Aorta (tissue), 5 donors: ENCODE data around the gene OR2V2. TPM values are rescaled to one million over a fixed set of nuclear protein-coding genes. Genes with fewer than 3 reads are reported as not detected.

ENCODE experiments used
- ATAC-seq: fragments of 200-7000 bp; cut with Tn5 transposase; one replicate; pipeline ENCODE4 v1.9.1; 2022; ENCODE audit warnings: moderate library complexity; ENCODE audit not compliant: low FRiP score
- DNase-seq, 2 donors: peaks; one replicate each; pipeline ENCODE4 v3.0.0-alpha.2; 2020
- H3K27ac ChIP-seq, 2 donors: one replicate each; pipeline ENCODE4 v1.5.1; 2013; ENCODE audit warnings: low read length in 2 of 2, mild to moderate bottlenecking in 2 of 2, moderate library complexity in 2 of 2, control low read depth in 1 of 2, inconsistent platforms in 1 of 2, low read depth in 1 of 2
- H3K27me3 ChIP-seq, 2 donors: one replicate each; pipeline ENCODE4 v1.6.1; 2013; ENCODE audit warnings: control low read depth in 1 of 2, low read length in 1 of 2, mild to moderate bottlenecking in 1 of 2, moderate library complexity in 1 of 2; ENCODE audit not compliant: insufficient read depth in 2 of 2, control insufficient read depth in 1 of 2
- H3K36me3 ChIP-seq, 2 donors: one replicate each; pipeline ENCODE4 v1.6.1; 2013; ENCODE audit warnings: control low read depth in 1 of 2, low read length in 1 of 2, mild to moderate bottlenecking in 1 of 2; ENCODE audit not compliant: insufficient read depth in 2 of 2, control insufficient read depth in 1 of 2
- H3K4me1 ChIP-seq, 2 donors: one replicate each; pipeline ENCODE4 v1.6.1; 2013; ENCODE audit warnings: low read length in 2 of 2, control low read depth in 1 of 2, mild to moderate bottlenecking in 1 of 2, moderate library complexity in 1 of 2; ENCODE audit not compliant: insufficient read depth in 2 of 2, control insufficient read depth in 1 of 2
- H3K4me3 ChIP-seq, 2 donors: one replicate each; pipeline ENCODE4 v1.5.1; 2013; ENCODE audit warnings: low read length in 2 of 2, control low read depth in 1 of 2, mild to moderate bottlenecking in 1 of 2
- H3K9me3 ChIP-seq: one replicate; pipeline ENCODE4 v1.6.1; 2013; ENCODE audit warnings: mild to moderate bottlenecking, low read length; ENCODE audit not compliant: control insufficient read depth
- WGBS, 2 donors: extraction: QIAGEN DNeasy Blood & Tissue Kit; methylation state at CpG; one replicate each; pipeline ENCODE4 v1.1.7; 2013; 5-methylcytosine and 5-hydroxymethylcytosine counted together
- intact Hi-C, 2 donors: fragments of 100-400 bp; cut with DNase I; formaldehyde crosslinking; loops; one replicate each; pipeline versions ENCODE4 v1.14.2 to v1.15.0; 2022
- polyA plus RNA-seq, 2 donors: library from polyadenylated mRNA; stranded (reverse); fragments of 200-250 nt; gene quantifications; one replicate each; pipeline ENCODE4 v1.2.3, GENCODE V29; 2013
- total RNA-seq, 2 donors: library from RNA; stranded (reverse); fragmentation: NEBNext Ultra II Directional; extraction: Animal tissue kit (Norgen Biotek cat#: 25700); gene quantifications; one replicate each; pipeline ENCODE4 v1.2.1, GENCODE V29; 2021
- donor health status: healthy with polysubstance abuse.
- donor health status: Bipolar disorder and iron deficiency.
- donor health status: DM: no; HTN: no; CAD: no.
- donor health status: DM: no; HTN: no; CAD: no.
- donor health status: DM: yes; HTN: yes; CAD: no.

OR2V2 gene
- total and polyA plus RNA-seq, 4 donors = not detected

DNA sequence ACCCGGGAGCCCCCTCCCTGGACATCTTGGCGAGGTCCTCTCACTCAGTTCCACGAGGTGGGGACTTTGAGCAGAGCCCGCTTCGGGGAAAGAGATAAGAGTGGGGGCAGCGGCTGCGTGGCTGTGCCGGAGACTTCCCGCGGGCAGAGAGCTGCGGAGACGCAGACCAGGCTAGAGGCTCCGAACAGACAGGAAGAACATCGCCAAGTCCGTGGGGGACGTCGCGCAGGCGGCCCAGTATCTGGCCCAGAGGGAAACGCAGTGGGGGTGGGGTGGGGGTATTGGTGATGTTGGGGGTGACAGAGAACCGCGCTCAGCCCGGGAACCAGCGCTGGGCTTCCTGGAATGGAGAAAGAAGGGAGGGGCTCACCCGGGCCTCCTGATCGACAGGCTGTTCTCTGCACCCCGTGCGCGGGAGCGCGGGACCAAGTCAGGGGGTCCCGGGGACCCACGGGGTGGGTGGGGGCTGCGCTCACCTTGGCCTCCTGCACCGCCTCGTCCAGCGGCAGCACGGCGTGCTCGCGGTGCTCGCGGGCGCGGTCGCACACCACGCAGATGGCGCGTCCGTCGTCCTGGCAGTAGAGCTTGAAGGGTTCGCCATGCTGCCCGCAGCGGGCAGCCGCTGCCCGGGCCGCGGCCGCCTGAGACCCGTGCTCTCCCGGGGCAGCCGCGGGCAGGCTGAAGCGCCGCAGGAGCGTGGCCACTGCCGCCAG lies 56.9 kb downstream of the OR2V2 start:
- ATAC-seq = peak; percentile 29
- Histone ChIP-seq H3K4me1 (no peaks in the 10 kb centered on the region), H3K4me3 (peak overlapping the region; percentile 45 to 59), H3K27me3 (no peaks in the 10 kb centered on the region), H3K36me3 (no peaks in the 10 kb centered on the region), H3K27ac (no peak overlapping the region), H3K9me3 (no peaks in the 10 kb centered on the region)
- intact Hi-C loops = no loop called here
- peak; percentile 44 to 79 for DNase-seq
- 0 to 1% methylated on average over 38 to 67 of the region's 67 CpGs for WGBS, 2 donors

DNA sequence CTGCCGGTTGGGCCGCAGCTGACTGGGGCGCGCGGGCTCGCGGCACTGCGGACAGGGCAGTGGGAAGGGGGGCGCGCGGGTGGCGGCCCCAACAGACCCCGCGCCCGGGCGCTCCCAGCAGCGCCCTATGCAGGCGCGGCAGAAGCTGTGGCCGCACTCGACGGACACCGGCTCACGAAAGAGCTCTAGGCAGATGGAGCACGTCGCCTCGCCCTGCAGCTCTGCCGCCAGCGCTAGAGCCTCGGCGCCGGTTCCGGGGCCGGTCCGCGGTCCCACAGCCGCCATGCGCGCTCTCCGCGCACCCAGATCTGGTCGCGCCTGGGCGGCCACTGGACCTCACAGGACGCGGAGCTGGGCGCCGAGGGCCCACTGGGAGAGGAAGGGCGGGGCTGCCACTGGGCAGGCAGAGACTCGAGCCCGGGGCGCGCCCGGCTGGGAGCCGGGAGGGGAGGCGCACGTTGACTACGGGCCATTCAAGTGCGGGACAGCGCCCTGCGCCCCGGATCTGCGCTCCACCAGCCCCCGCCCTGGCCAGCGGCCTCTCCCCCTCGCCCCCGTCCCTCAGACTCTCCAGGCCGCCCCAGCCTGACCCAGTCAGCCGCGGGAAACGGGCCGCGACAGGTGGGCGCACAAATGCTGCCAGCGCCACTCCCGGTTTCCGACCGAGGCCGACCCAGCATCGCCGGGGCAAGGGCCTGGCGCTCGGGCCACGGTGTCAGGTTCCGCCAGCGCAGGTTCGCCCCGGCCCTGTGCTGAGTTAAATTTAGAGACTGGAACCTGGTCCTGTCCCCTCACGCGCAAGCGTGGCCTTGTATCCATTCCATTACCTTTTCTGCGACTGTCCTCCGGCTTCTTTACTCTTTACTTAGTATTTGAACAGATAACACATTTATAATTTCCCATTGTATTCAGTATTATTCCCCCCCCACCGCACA lies 57.7 kb downstream of the OR2V2 start, which contains the start of gene TRIM7:
Gene TRIM7 (minus strand): TSS at position 371 of the 935 bp plus-strand sequence. CDS start 86 bp downstream, at position 285.
- DNase-seq (peak; percentile 80 to 89), ATAC-seq (peak; percentile 1)
- H3K9me3 ChIP-seq = no peaks in the 10 kb centered on the region
- no peaks in the 10 kb centered on the region for H3K27me3 ChIP-seq
- intact Hi-C loops = no loop called here
- no peaks in the 10 kb centered on the region for H3K4me1 ChIP-seq
- peak within 1 kb of the TSS; percentile 45 to 59 for H3K4me3 ChIP-seq
- no peaks in the 10 kb centered on the region for H3K36me3 ChIP-seq
- WGBS, 2 donors = 1% methylated on average over 87 to 94 of the region's 94 CpGs
- peak within 1 kb of the TSS in 1 of 2 donors; percentile 49 for H3K27ac ChIP-seq

DNA sequence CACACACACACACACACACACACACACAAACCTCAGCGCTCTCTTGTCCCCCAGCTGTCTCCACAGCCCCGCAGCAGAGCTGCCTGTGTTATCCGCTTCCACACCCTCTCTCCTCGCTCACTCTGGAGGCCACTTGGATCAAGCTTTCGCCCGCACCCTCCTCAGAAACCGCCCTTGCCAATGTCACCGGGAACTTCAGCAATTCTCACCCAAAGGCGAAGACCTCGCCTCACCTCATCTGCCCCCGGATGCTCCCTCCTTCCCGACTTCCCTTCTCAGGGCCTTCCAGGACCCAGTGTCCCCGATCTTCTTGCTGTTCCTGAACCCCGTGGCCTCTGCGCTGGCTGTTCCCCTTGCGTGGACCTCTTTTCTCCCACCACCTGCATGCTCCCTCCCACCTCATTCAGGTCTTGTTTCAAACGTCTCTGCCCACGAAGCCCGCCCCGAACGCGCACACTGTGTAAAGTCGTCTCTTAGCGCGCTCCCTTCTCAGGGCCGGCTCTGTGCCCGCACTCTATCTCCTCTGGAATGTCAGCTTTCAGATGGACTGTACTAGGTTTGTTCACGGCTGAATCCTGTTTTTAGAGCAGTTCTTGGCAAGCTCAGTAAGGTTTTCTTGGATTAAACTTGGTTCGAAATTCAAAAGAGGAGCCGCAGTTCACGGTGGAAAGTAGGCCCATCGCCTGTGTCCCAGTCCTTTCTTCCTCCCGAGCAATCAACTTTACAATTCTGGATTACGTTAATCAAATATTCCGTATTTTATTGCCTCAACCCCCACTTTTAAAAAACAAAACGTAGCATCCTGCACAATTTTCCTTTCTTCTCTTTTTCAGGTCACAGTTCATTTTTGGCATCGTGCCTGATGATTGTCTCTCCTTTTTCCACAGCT lies 58.6 kb downstream of the OR2V2 start:
- Histone ChIP-seq H3K4me3 (peak overlapping the region; percentile 1 to 50), H3K27me3 (no peaks in the 10 kb centered on the region), H3K27ac (peak overlapping the region in 1 of 2 donors; percentile 56), H3K4me1 (no peaks in the 10 kb centered on the region), H3K9me3 (no peaks in the 10 kb centered on the region), H3K36me3 (no peaks in the 10 kb centered on the region)
- ATAC-seq (peak; percentile 6), DNase-seq (peak in 1 of 2 donors; percentile 77)
- intact Hi-C loops = loop anchor here (1.0 to 2.0 kb wide), 3 partner anchors 17 to 18 kb away; partner anchors contain the start of gene TRIM41 (in 1 of the 2)
- 4 to 6% methylated on average over 37 of the region's 37 CpGs for WGBS, 2 donors

DNA sequence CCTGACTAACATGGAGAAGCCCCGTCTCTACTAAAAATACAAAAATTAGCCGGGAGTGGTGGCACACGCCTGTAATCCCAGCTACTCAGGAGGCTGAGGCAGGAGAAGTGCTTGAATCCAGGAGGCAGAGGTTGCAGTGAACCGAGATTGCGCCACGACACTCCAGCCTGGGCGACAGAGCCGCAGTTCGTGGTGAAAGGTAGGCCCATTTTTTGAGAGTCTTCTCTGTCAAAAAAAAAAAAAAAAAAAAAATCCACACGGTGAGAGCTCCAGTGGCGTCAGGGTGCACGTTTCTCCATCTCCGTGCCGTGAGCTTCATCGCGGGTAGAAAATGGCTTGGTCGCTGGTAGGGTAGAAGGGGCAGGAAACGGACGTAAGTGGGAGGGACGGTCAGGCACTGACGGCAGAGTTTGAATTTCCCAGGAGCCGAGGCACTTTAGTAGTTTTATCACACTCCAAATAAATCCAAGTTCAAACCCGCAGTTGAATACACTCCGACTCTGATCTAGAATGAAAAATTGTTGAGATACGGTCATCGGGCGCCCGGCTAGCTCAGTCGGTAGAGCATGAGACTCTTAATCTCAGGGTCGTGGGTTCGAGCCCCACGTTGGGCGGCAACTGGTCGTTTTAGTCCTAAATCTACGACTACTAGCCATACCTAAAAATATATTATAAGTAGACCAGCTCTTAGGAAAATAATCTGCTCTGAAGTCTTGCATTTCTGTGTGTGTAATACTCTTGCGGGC lies 60.0 kb downstream of the OR2V2 start:
- DNase-seq (peak; percentile 77 to 94), ATAC-seq (peak; percentile 84)
- H3K27me3 ChIP-seq = no peaks in the 10 kb centered on the region
- intact Hi-C loops = loop anchor here (1.0 to 2.0 kb wide), 3 partner anchors 11 to 19 kb away; partner anchors contain the start of gene TRIM41 (in 1 of the 2)
- H3K4me3 ChIP-seq = peak overlapping the region; percentile 16 to 36
- H3K36me3 ChIP-seq = no peaks in the 10 kb centered on the region
- H3K4me1 ChIP-seq = no peaks in the 10 kb centered on the region
- 1% methylated on average over 36 of the region's 36 CpGs for WGBS, 2 donors
- peak overlapping the region in 1 of 2 donors; percentile 48 for H3K27ac ChIP-seq
- no peaks in the 10 kb centered on the region for H3K9me3 ChIP-seq

DNA sequence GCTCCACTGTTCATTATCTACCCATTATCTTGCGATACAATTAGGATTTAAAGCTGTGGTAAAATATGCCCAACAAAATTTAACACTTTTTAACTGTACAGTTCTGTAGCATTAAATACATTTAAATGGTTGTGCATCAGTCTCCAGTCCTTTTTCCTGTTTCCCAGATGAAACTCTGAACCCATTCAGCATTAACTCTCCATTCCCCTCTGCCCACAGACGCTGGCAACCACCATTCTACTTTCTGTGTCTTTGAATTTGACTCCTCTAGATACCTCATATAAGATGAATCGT lies 60.5 kb downstream of the OR2V2 start:
- DNase-seq (no peak), ATAC-seq (no peak)
- whole genome bisulfite sequencing, 2 donors = 43 to 50% methylated on average over 3 of the region's 3 CpGs
- intact Hi-C loops = loop anchor here (1.0 to 2.0 kb wide), 3 partner anchors 10 to 19 kb away; partner anchors contain the start of gene TRIM41 (in 1 of the 2)
- H3K27ac ChIP-seq = no peak overlapping the region
- no peak overlapping the region for H3K4me3 ChIP-seq
- H3K4me1 ChIP-seq = no peaks in the 10 kb centered on the region
- H3K27me3 ChIP-seq = no peaks in the 10 kb centered on the region
- H3K9me3 ChIP-seq = no peaks in the 10 kb centered on the region
- no peaks in the 10 kb centered on the region for H3K36me3 ChIP-seq

Other genes with a start within 250 kb of the OR2V2 start
- gene BTNL8, start 248.4 kb upstream of the OR2V2 start, total RNA-seq = under 1 TPM; 0.29 to 0.30 TPM
- gene BTNL8, start 248.4 kb upstream of the OR2V2 start, polyA plus RNA-seq = 1 to 10 TPM in 1 of 2 donors, not detected in 1; 2.0 TPM
- gene BTNL3, start 158.7 kb upstream of the OR2V2 start, total RNA-seq = not detected
- 1 to 10 TPM in 1 of 2 donors, not detected in 1; 6.5 TPM for gene BTNL3, start 158.7 kb upstream of the OR2V2 start, polyA plus RNA-seq
- gene BTNL9, start 107.3 kb upstream of the OR2V2 start, total RNA-seq = 10 to 100 TPM; 16.8 to 33.0 TPM
- under 1 TPM; 0.26 to 0.75 TPM for gene BTNL9, start 107.3 kb upstream of the OR2V2 start, polyA plus RNA-seq
- not detected for gene OR2V1, start 16.4 kb upstream of the OR2V2 start, total RNA-seq
- not detected for gene OR2V1, start 16.4 kb upstream of the OR2V2 start, polyA plus RNA-seq
- gene TRIM7, start 57.6 kb downstream of the OR2V2 start, total RNA-seq = 1 to 10 TPM; 3.0 to 6.9 TPM
- 1 to 10 TPM; 4.3 to 6.3 TPM for gene TRIM7, start 57.6 kb downstream of the OR2V2 start, polyA plus RNA-seq
- 10 to 100 TPM; 15.2 to 21.4 TPM for gene TRIM41, start 75.7 kb downstream of the OR2V2 start, total RNA-seq
- gene TRIM41, start 75.7 kb downstream of the OR2V2 start, polyA plus RNA-seq = 10 to 100 TPM; 15.7 to 22.2 TPM
- 1,000 to 10,000 TPM in 1 of 2 donors, 100 to 1,000 TPM in 1; 922 to 1,191 TPM for gene RACK1, start 96.3 kb downstream of the OR2V2 start, total RNA-seq
- gene RACK1, start 96.3 kb downstream of the OR2V2 start, polyA plus RNA-seq = 1,000 to 10,000 TPM; 1,838 to 2,024 TPM
- gene TRIM52, start 113.6 kb downstream of the OR2V2 start, total RNA-seq = 10 to 100 TPM; 11.9 to 18.7 TPM
- gene TRIM52, start 113.6 kb downstream of the OR2V2 start, polyA plus RNA-seq = 10 to 100 TPM in 1 of 2 donors, 1 to 10 TPM in 1; 3.0 to 19.3 TPM
- gene OR4F3, start 219.7 kb downstream of the OR2V2 start, total RNA-seq = under 1 TPM; 0.45 to 0.71 TPM
- gene OR4F3, start 219.7 kb downstream of the OR2V2 start, polyA plus RNA-seq = not detected